ENCODE measurements around the gene PLCB3.

PLCB3 gene

DNA sequence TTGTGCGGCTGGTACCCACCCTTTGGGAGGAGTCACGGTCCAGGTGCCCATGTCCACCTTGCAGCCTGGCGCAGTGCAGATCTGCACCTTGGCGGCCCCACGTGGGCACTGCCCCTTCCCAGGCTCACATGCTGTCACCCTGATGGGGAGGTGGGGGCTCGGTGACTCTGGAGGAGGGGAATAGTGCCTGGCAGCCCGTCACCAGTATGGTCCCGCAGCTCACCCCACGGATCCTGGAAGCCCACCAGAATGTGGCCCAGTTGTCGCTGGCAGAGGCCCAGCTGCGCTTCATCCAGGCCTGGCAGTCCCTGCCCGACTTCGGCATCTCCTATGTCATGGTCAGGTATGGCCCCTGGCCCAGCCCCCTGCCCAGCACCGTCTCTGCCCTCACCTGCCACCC is 30.5 kb upstream of the PLCB3 start:
- DNase-seq (ENCODE audit: low spot score) = no peak

DNA sequence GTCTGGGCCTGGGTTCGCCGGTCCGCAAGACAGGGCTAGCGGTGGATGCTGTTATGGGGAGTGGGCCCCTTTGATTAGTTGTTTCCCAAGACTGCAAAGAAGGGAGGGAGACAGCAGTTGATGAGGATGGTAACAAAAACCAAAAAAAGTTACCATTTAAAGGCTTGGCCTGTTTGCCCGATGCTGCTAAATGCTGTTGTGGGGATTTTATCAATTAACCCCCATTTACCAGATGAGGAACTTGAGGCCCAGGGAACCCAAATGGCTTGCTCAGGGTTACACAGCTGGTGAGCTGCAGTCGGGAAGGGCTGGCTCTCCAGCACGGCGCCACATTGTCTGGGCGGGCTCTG is 28.7 kb upstream of the PLCB3 start:
- DNase-seq (ENCODE audit: low spot score) = no peak

DNA sequence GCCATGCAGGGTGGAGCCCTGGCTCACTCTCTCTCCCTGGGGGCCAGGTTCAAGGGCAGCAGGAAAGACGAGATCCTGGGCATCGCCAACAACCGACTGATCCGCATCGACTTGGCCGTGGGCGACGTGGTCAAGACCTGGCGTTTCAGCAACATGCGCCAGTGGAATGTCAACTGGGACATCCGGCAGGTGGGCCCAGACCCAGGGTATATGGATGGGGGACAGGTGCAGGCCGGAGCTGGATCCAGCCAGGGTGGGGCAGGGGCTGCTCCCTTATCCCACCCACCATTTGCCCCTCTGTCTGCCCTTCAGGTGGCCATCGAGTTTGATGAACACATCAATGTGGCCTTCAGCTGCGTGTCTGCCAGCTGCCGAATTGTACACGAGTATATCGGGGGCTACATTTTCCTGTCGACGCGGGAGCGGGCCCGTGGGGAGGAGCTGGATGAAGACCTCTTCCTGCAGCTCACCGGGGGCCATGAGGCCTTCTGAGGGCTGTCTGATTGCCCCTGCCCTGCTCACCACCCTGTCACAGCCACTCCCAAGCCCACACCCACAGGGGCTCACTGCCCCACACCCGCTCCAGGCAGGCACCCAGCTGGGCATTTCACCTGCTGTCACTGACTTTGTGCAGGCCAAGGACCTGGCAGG is 28.2 kb upstream of the PLCB3 start:
- no peak for DNase-seq (ENCODE audit: low spot score)

- no peak for DNase-seq (ENCODE audit: low spot score)
Measured at GRCh38 chr11:64224151-64224890, 27.0 kb upstream of the PLCB3 start.

DNA sequence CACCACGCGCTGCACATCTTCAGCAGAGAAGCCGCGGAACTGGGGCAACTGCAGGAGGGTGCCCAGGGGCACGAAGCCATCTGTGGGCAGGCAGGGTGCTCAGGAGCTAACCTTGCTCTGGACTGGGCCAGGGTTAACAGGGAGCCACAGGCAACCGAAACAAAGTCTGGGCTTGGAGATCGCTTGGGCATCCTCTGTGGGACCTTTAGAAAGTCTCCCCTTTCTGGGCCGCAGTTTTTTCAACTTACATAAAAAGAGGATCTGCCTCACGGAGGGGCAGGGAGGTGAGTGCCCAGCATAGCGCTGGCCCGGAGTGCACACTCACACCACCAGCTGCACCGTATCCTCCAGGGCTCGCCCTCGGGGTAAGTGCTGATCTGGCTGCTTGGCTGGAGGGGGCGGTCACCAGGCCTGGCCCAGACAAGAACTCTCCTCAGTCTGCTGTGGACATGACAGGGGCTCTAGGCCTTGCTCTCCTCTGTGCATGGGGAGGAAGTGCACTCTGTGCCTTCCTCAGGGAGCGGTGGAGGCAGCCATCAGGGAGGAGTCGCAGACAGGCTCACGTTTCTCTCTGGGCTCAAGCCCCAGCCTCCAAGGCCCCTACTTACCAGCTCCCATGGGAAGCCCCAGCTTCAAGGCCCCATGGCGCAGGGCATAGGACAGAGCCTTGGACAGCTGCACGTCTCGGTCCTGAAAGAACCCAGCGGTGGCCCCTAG is 26.3 kb upstream of the PLCB3 start:
- DNase-seq (ENCODE audit: low spot score) = no peak

DNA sequence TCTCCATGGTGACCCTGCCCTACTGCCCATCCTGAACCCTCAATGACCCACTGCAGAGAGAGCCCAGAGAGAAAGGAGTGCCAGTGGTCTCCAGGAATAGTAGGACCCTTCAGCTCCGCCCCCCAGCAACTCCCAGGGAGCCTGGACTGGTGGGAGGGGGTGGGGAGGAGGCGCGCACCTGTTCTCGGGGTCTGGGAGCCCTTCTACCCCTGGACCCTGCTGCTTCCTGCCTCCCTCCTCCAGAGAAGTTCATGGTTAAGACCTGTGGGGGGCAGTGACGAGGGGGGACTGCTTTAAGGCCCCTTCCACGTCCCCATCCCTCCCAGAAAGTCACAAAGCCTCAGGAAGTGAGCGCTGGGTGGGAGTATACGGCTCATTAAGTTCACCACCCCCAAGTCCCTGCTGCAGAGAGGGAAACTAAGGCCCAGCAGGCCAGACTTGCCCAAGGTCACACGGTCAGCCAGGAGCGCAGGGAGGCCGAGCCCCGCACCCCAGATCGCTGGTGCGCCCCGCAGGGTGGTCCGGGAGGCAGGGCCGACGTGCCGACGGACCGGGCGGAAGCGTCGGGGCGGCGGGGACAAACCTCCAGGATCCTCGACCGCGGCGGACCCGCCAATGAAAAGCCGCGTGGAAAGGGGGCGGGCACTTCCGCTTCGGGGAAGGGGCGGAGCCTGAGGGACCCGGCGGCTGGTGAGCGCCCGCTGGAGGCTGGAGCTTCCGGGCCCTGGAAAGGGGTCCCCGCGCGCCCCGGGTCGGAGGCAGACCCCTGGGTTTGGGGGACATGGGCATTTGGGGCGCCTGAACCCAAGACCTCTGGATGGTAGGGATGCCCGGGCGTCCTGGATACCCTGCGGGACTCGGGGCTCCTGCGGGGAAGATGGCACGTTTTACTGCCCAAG is 25.5 kb upstream of the PLCB3 start, which contains the start of the genes NUDT22 and TRPT1:
TSS of gene NUDT22 (plus strand) at position 667 of the 899 bp plus-strand sequence. CDS start 379 bp downstream, outside the sequence.
TSS of gene TRPT1 (minus strand) at position 579 of the 899 bp plus-strand sequence. CDS start at position 253, 326 bp downstream.
- peak; percentile 82 for DNase-seq (ENCODE audit: low spot score)

DNA sequence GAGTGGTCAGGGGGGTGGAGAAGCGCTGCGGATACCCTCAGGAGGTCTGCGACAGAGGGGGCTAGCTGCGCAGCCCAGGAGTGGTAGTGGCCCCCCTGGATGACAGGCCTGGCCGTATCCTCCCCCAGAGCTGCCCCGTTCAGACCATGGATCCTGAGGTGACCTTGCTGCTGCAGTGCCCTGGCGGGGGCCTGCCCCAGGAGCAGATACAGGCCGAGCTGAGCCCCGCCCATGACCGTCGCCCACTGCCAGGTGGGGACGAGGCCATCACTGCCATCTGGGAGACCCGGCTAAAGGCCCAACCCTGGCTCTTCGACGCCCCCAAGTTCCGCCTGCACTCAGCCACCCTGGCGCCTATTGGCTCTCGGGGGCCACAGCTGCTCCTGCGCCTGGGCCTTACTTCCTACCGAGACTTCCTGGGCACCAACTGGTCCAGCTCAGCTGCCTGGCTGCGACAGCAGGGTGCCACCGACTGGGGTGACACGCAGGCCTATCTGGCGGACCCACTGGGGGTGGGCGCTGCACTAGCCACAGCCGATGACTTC is 24.8 kb upstream of the PLCB3 start:
- DNase-seq (ENCODE audit: low spot score) = no peak

DNA sequence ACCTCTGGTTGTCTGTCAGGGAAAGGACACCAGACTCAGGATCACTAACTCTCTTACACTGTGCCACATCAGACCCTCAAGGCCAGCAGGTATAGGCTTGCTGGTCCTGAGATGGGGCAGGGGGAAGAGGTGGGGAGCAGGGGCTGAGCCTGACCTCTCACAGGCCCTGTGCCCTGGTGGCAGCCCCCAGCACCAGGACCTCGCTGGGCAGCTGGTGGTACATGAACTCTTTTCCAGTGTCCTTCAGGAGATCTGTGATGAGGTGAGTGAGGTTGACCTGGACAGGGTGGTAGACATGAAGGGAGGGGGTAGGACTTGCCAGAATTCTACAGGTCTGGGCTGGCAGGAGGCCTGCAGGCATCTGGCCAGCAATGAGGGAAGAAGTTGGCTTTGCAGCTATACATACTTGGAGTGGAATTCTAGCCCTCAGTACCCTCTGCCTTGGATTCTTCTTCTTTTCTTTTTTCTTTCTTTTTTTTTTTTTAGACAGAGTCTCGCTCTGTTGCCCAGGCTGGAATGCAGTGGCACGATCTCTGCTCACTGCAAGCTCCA is 23.8 kb upstream of the PLCB3 start:
- no peak for DNase-seq (ENCODE audit: low spot score)

GRCh38 chr11:64229090-64229743 is 22.1 kb upstream of the PLCB3 start:
- DNase-seq (ENCODE audit: low spot score) = no peak

DNA sequence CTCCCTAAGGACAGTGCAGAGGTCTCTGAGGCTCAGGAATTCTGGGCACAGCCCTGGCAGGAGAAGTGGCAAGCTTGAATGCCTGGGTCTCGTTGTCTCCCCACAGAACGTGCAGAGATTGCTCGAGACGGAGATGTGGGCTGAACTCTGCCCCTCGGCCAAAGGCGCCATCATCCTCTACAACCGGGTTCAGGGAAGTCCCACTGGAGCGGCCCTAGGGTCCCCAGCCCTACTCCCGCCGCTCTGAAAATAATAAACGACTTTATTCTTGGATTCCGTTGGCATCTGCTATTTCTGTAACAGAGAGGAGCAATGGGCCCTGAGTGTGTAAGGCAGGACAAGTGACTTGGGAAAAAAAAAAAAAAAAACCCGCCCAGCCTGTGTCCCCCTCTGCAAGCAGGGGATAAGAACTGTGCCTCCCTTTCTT is 21.6 kb upstream of the PLCB3 start:
- DNase-seq (ENCODE audit: low spot score) = no peak

- peak; percentile 97 for DNase-seq (ENCODE audit: low spot score)
Measured at GRCh38 chr11:64230171-64230984, 21.0 kb upstream of the PLCB3 start, which contains the start of gene DNAJC4. TSS of gene DNAJC4 (plus strand) at chr11:64230548. CDS start at chr11:64230855, 307 bp downstream.

- no peak for DNase-seq (ENCODE audit: low spot score)
Measured at GRCh38 chr11:64230985-64231365, 20.4 kb upstream of the PLCB3 start.

- DNase-seq (ENCODE audit: low spot score) = no peak
Measured at GRCh38 chr11:64231546-64231945, 19.8 kb upstream of the PLCB3 start.

DNA sequence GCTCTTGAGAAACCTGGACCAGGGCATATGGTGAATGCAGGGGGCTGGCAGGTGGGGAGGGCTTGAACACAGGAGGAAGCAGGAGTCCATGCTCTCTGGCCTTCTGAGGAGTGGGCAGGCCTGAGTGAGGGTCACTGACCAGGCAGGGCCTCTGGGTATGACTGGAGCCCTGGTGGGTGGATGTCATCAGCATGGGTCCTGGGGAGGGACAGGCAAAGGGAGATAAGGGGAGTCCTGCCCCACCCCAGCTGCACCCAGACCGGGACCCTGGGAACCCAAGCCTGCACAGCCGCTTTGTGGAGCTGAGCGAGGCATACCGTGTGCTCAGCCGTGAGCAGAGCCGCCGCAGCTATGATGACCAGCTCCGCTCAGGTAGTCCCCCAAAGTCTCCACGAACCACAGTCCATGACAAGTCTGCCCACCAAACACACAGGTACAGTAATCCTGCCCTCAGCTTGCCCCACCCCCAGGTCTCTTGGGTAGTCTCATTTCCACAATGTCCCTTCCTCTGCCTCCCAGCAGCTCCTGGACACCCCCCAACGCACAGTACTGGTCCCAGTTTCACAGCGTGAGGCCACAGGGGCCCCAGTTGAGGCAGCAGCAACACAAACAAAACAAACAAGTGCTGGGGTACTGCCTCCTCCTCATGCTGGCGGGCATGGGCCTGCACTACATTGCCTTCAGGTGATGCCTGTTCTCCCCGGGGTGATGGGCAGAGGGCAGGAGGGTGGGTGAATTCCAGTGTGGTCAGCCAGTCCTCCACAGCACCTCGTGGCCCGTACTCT is 19.0 kb upstream of the PLCB3 start:
- DNase-seq (ENCODE audit: low spot score) = no peak

- no peak for DNase-seq (ENCODE audit: low spot score)
Measured at GRCh38 chr11:64232967-64233315, 18.4 kb upstream of the PLCB3 start.

DNA sequence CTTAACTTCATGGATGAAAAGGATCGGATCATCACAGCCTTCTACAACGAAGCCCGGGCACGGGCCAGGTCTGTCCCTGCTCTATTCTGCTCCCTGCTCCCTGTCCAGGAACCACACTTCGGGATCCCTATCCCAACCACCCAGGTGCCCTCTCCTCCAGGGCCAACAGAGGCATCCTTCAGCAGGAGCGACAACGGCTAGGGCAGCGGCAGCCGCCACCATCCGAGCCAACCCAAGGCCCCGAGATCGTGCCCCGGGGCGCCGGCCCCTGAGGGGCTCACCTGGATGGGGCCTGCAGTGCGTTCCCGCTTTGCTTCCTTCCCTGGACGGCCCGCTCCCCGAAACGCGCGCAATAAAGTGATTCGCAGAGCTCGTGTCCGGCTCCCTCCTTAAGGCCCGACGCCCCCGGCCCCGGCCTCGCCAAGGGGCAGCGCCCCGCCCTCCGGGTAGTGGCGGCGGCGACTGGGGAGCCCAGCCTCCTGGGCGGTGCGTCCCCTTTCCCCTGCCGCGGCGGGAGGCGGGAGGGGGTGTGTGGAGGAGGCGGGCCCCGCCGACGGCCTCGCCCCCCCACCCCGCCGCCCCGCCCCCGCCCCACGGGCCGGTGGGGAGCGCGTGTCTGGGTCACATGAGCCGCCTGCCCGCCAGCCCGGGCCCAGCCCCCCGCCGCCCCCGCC is 17.3 kb upstream of the PLCB3 start, which contains the start of gene VEGFB:
TSS of gene VEGFB (plus strand) at position 672 of the 674 bp plus-strand sequence. CDS start 250 bp downstream, outside the sequence.
- peak; percentile 72 for DNase-seq (ENCODE audit: low spot score)

DNA sequence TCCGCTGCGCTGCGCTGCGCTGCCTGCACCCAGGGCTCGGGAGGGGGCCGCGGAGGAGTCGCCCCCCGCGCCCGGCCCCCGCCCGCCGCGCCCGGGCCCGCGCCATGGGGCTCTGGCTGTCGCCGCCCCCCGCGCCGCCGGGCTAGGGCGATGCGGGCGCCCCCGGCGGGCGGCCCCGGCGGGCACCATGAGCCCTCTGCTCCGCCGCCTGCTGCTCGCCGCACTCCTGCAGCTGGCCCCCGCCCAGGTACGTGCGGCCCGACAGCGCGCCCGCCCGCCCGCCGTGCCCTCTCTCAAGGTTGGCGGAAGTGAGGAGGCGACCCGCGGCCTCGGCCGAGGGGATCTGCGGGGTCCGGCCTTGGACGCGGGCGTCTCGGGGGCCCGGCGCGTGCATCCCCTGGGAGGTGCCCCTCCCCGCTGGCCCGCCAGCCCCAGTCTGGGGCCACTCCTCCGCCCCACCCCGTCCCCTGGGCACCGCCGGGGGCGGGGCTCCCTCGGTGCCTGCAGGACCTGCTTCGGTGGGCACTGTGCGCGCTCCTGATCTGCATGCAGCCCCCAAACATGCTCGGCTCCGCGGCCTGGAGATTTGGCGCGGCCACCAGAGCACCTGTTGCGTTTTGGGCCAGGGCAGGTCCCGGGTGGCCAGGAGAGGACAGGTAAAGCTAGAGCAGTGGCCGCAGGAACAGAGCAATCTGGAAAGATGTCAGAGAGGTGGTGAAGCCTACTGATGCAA is 16.5 kb upstream of the PLCB3 start:
- DNase-seq (ENCODE audit: low spot score) = no peak
